HG03378 (cell line): ENCODE data around the gene ADAMTSL3.
"Not testable (repeated sequence)": the region's sequence is repeated elsewhere in the genome, so short reads cannot be mapped to it uniquely, and the experiment has no call there.

ENCODE experiments used
- ATAC-seq: cut with Tn5 transposase; IDR thresholded peaks from one replicate; pipeline ENCODE4 v1.9.1; 2021; ENCODE audit warnings: mild to moderate bottlenecking, moderate library complexity; ENCODE audit not compliant: unreplicated experiment

The ADAMTSL3 gene

DNA sequence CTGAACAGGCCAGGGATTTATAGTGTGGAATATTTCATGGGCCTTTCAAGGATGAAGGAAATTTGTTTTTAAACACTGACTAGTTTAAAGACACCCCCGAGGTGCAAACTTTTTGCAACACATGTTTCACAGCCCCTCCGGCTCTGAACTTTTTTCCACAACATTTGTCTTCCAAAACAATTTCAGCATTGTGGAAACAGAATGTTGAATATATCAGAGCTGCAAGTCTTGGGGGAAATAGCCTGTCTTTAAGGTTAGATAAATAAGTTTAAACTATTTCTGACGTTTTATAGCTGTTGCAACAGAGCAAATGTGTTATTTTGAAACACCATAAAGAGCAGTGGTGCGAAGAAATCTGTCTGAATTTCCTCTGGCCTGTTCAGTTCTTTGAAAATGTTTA lies 352.5 kb downstream of the ADAMTSL3 start:
- no peak for ATAC-seq

DNA sequence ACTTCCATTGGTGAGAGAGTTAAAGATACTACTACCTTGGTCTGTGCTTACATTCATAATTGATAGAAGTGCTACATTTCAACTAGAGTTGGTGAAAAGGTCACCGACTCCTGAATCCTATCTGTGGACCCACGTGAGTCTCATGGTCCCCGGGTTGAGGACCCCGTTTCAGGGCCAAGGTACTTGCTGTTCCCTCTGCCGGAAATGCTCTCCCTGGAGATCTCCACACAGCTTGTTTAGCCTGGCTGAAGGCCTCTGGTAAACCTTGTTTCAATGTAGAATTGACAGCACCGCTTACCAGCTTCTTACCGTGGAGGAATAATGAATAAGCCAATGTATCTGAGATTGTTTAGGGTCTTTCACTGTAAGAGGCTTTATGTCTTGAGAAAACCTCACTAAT lies 355.7 kb downstream of the ADAMTSL3 start:
- ATAC-seq, result no peak

DNA sequence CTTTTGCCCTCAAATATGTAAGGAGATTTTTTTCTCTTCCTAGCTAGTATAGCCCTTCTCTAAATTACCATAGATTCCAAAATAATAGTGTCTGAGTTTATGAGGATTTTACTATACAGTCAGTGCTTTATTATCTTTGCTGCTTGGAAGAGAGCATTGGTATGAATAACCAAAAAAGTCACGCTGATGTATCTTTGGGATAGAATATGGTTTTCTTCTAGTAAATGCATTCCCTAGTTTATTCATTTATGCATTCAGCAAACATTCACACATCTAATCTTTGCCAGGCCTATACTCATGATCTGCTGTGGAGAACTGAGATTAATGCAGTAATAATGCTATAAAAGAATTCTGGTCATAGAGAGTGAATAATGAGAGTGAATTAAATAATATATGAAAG lies 356.3 kb downstream of the ADAMTSL3 start:
- no peak for ATAC-seq

DNA sequence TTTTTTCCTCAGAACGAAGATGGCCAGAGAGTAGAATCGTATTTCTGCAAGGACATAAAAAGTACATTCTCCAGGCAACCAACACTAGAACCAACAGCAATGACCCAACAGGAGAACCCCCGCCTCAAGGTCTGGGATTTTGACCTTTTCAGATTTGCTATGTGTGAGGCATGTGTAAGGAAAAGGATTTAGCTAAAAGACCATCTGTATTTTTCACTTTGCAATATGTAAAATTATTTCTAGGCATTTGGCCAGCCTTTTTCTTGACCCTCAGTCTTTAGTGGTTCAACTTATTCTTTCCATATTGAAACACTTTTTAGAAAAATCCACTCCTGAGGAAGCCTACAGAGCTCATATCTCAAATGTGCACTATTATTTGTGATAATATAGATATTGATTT lies 362.4 kb downstream of the ADAMTSL3 start:
- ATAC-seq, result no peak

DNA sequence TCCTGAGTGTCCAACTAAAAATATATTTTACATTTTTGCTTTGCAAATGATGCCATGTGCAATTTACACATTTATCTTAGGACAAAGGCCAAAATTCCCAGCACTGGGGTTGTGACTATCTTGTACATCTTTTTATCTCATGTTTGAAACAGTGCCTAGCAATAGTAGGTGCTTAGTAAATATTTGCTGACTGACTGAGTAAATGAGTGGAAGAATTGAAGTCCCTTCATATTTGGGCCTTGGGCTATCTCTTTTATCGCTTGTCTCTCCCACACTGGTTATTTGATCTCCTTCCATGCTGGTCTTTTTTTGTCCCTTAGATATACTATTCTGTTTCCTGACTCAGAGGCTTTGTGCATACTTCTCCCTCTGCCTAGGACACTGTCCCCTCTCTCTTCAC lies 368.6 kb downstream of the ADAMTSL3 start:
- ATAC-seq, result no peak

DNA sequence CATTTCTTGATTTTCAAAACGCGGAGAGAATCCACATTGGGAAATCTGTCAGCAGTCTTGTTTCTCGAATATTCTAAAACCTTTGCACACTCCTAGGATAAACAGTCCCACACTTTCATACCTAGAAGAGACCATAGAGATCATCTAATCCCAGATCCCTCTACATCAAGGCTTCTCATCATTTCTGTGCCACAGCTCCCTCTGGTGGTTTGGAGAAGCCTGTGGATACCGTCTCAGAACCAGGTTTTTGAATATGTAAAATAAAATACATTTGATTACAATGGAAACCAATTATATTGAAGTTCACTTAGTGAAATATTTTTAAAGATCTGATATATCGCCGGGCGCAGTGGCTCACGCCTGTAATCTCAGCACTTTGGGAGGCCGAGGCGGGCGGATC lies 369.7 kb downstream of the ADAMTSL3 start:
- no peak for ATAC-seq

DNA sequence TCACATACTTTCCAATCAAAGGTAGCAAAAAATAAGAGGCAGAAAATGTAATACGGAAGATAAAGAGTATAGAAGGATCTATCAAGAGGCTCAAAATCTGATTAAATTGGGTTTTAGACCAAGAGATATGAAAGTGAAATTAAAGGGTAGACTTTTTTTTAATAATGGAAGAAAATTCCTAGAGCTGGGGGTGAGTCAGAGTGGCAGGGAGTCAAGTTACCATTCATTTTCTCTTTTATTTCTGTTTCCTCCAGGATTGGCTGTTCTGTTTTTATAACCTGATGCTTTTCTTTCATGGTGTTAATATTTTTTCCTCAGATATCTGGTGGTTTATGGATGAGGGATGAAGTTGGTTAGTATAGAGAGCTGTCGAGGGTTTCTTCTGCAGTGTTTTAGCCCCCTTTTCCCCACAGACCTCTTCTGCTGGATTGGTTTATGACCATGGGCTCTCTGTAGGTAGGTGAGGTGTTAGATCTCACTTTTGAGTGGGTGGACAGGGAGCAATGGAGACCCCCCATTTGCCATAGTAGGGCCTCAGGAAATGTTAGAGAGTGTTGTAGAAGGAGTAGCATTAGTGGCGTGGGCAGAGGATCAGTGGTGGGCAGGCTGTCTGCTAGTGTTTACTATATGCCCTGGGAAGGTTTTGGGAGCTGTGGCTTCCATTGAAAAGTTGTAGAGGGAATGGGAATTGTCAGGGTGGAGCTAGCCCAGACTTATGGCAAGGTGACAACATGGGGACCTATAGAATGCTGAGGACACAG lies 380.1 kb downstream of the ADAMTSL3 start:
- ATAC-seq, result no peak

DNA sequence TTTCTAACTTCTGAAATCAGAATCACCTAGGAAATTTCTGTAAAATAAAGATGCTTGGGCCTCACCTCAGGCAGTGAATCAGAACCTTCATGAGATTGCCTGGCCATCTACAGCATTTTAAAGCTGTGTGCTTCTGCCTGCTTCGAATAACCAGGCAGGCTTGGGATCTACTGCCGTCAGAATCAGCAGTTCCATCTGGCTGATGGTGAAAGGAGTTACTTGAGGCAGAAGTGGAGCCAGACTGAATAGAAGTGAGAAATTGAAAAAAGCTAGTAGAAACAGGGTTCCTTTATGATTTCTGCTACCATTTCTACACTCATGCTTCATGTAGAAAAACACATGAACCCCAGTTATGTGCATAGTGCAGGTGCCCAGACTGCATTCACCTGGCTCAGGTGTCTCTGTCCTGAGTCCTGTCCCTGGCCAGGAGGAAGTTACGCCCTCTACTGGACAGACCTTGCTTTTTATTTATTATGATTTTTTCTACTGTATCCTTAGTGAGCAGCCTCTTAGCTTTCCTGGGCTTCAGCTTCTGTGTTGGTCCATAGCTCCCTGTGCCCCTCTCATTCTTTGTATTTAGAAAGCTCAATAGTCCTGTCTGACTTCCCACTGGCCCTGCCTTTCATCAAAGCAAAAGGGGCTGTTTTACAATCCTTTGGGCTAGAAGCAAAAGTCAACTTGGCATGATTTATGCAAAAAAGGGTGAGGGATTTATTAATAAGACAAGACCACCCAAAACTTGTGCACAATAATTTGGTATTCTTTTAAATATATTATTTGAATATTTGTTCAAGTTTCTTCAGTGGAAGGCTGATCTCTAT lies 380.9 kb downstream of the ADAMTSL3 start:
- no peak for ATAC-seq

DNA sequence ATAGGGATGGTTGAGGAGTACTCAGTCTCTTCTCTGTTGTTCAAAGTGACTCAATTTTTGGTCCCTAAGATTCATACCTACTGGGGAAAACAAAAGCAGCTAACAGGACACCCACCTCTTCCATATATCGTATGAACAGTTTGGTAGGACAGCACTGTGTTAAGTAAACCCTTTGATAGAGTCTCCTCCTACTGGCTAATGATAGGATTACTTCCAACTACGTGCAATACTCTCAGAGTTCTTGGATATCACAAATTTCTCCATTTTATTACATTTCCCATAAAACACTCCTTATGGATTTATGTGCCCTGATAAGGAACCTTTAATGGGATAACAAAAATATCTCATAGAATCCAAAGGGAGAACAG lies 381.5 kb downstream of the ADAMTSL3 start:
- no peak for ATAC-seq

DNA sequence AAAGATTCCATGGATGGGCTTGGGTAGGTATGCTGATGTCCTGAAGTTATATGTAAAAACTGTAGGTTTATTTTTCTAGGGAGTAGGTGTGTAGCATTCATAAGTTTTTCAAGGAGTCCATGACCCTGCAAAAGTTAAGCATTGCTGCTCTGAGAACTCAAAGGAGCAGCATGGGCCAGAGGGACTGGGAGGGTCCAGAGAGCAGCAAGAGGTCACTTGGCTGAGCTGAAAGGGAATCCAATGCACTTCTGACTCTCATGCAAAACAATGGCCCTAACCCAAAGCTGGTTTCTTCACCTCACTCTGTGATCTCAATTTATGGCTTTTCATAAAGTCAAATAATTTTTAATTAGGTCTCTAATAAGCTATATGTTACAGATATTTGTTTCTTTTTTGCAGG lies 383.4 kb downstream of the ADAMTSL3 start:
- ATAC-seq, result no peak

DNA sequence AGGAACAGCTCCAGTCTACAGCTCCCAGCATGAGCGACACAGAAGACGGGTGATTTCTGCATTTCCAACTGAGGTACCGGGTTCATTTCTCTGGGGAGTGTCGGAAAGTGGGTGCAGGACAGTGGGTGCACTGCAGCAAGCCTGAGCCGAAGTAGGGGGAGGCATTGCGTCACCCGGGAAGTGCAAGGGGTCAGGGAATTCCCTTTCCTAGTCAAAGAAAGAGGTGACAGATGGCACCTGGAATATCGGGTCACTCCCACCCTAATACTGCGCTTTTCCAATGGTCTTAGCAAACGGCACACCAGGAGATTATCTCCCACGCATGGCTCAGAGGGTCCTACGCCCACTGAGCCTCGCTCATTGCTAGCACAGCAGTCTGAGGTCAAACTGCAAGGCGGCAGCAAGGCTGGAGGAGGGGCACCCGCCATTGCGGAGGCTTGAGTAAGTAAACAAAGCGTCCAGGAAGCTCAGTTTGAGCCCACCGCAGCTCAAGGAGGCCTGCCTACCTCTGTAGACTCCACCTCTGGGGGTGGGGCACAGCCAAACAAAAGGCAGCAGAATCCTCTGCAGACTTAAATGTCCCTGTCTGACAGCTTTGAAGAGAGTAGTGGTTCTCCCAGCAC lies 388.6 kb downstream of the ADAMTSL3 start:
- ATAC-seq, result not testable (repeated sequence)

DNA sequence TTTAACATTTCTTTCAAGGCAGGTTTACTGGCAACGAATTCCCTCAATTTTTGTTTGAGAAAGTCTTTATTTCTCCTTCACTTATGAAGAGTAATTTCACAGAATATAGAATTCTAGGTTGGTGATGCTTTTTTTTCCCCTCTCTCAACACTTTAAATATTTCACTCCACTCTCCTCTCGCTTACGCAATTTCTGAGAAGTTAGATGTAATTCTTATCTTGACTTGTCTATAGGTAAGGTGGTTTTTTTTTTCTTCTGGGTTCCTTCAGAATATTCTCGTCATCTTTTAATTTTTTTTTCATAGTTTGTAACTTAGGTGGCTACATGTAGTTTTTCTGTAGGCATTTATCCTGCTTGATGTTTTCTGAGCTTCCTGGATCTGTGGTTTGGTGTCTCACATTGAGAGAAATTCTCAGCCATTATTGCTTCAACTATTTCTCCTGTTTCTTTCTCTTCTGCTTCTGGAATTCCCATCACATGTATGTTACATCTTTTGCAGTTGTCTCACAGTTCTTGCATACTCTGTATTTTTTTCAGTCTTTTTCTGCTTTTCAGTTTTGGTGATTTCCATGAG lies 392.2 kb downstream of the ADAMTSL3 start:
- no peak for ATAC-seq

DNA sequence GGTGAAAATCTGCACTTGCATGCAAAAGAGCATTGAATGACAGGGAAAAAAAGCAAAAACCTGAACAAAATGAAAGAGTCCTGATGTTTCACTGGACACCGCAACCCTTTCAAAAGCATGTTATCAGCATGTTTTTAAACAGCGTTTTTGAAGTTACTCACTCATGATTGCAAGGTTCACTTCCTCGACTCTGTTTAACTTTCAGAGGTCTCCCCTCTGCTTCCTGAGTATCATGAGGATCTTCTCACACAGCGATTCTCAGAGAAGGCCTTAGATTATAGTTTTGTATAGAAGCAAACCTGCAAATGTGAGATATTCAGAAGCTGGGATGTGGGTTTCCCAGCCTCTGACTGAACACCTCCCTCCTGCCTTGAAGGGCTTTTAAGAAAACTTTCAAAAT lies 395.6 kb downstream of the ADAMTSL3 start:
- not testable (repeated sequence) for ATAC-seq

DNA sequence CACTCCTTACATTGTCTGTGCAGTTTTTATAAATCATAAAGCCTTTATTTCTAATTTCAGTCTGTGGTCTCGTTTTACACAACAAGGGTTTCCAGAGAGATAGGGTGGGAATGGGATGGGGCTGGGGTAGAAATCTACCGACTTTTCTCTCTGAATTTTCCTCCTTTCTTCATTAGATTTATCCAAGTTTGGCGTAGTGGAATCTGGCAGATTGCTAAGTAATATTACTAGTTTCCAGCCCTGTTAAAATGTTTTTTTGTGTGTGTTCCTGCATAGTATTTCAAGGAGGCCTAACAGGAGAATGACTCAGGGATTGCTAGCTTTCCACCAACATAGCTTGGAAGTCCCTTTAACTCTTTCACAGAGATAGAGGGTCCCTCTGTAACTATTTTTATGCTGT lies 396.2 kb downstream of the ADAMTSL3 start:
- no peak for ATAC-seq

DNA sequence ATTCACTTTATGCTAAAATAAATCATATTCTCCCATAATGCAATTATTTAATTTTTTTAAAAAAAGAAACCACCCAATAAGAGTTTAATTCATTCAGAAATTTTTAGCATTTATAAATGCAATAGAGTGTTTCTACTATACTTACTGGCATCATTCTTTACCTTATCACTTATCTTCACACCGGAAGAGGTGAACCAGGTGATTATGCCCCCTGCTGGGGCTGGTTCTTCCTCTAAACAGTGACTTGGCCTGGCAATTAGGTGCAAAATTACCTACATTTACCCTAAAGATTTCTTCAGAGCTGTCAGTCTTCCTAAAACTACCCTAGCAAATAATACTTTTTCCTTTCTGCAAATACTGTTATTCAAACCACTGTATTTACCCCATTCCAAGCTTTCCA lies 397.2 kb downstream of the ADAMTSL3 start:
- not testable (repeated sequence) for ATAC-seq

DNA sequence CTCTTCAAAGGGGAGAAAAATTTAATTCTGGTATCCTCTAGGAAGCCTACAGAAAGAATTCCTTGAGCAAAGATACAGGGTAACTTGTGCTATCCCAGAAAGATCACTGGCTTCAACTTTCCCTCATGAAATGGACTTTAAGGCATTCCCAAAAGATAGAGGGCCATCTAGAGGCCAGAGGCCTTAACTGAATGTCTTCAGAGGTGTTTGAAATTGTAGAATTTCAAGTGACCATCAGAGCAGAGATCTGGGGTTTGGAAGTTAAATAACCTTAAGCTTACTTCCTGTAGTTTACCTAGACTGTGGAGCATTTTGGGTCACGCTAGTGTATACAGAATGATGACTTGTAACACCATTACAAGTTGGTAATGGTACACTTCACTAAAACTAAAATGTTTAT lies 400.6 kb downstream of the ADAMTSL3 start:
- ATAC-seq, result not testable (repeated sequence)

DNA sequence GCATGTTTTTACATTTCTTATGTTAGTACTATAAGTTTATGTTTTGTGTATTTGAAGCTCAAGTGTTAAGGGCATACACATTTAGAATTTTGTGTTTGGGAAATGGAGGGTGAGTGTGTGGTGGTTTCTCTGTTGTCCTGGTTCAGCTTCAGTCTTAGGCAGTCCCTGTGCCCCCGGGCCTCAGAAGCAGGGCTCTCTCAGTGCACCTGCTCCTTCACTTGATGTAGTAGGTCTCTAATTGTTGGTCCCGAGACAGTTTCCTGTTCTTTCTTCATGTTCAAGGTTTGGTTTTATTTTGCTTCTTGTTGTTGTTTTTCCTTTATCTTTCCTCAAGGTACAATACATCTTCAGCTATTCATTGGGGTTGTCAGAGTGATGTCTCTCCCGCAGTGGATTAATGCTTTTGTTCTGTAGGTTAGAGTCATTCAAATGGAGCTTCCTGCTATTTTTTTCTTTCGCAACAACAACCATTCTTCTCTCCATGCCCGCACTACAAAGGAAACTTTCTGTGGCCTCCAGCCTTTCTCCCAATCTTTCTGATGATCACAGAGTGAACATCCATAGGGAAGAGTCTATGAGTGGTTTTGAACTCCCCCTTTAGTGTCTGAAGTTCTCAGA lies 403.9 kb downstream of the ADAMTSL3 start:
- ATAC-seq, result no peak

DNA sequence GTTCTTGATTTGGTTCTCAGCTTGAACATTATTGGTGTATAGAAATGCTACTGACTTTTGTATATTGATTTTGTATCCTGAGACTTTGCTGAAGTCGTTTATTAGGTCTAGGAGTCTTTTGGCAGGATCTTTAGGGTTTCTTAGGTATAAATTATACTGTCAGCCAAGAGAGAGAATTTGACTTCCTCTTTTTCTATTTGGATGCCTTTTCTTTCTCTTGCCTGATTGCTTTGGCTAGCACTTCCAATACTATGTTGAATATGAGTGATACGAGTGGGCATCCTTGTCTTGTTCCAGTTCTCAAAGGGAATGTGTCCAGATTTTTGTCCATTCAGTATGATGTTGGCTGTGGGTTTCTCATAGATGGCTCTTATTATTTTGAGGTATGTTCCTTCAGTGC lies 409.8 kb downstream of the ADAMTSL3 start:
- ATAC-seq, result not testable (repeated sequence)

DNA sequence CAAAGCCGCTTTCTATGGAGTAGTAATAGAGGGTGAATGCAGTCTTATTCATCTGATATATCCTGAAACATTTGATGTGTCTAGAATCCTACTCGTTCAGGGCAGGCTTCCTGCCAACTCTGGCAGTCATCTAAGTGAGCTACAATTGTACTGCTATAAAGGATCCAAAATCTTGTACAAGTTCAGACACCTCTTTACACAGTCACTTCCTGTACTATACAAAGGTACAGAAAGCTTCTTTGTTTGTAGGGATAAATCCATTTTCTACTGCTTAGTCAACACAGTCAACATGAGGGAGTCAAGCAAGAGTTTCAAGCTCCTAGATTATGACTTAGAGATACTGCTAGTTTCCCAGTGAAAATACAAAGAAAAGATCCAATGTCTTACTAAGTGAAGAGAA lies 414.8 kb downstream of the ADAMTSL3 start:
- ATAC-seq, result not testable (repeated sequence)

DNA sequence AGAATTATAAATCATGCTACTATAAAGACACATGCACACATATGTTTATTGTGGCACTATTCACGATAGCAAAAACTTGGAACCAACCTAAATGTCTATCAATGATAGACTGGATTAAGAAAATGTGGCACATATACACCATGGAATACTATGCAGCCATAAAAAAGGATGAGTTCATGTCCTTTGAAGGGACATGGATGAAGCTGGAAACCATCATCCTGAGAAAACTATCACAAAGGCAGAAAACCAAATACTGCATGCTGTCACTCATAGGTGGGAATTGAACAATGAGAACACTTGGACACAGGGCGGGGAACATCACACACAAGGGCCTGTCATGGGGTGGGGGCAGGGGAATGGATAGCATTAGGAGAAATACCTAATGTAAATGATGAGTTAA lies 424.1 kb downstream of the ADAMTSL3 start:
- ATAC-seq, result not testable (repeated sequence)

DNA sequence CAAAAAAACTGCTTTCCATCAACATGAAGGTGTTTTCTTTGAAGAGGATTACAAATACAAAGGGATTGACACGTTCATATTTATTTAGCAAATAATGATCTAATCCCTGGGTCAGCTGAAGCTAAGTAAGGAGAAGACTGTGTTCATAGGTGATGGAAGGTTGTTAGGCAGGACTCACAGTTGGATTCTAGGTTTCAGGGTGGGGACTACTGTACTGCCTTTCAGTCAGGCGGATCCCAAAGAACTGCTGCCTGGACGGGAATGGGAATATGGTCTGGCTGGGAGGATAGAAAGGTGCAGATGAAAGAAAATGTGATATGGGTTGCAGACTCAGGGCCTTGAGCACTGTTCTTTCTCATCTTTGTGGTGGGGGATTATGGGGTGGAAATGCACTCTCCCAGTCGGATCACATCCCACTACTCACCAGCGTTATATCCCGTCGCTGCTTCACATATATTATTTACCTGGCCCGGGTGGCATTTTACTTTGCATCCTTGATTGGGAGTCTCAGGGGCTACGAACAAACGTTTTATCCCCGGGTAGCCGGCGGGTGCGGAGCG lies 425.5 kb downstream of the ADAMTSL3 start:
- not testable (repeated sequence) for ATAC-seq
